Kidney capillary endothelial cell (primary cell): ENCODE measurements around the gene FAM120A.

Experiments
- DNase-seq: peaks from one replicate; pipeline ENCODE4 v3.0.0-alpha.2; 2018; ENCODE audit warnings: low spot score

FAM120A gene

DNA sequence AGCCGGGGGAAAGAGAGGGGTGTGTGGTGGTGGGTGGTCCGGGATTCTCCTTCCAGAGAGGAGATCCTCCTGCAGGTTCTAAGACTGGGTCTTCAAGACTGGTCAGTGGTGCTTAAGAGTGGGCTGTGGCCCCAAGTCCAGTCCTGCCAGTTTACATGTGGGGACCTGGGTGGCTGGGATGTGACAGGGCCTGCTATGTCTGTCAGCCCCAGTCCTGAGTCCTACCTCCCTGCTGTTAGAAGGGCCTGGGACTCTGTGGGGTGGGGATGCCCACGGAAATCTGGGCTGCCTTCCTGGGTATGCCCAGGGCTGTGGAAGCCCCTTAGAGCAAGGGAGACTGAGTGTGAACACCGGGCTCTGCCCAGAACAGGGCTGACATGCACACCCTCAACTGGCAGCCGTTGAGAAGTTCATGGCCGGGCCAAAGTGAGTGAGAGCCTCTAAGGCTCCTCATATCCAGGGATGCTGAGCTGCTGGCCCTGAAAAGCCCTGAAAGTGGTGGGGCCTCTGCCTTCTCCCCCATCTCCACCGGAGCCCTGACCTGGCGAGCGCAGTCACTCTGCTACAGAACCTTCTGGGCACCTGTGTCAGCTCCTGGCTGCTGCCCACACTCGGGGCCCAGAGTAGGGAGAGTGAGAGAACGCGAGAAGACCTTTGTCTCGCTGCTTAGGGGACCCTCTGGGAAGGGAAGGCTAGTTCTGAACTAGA lies 126.6 kb downstream of the FAM120A start:
- DNase-seq: no peak

GRCh38 chr9:93578844-93579243 lies 127.4 kb downstream of the FAM120A start:
- no peak for DNase-seq

- DNase-seq: no peak
Measured at GRCh38 chr9:93579711-93580516, 128.4 kb downstream of the FAM120A start.

DNA sequence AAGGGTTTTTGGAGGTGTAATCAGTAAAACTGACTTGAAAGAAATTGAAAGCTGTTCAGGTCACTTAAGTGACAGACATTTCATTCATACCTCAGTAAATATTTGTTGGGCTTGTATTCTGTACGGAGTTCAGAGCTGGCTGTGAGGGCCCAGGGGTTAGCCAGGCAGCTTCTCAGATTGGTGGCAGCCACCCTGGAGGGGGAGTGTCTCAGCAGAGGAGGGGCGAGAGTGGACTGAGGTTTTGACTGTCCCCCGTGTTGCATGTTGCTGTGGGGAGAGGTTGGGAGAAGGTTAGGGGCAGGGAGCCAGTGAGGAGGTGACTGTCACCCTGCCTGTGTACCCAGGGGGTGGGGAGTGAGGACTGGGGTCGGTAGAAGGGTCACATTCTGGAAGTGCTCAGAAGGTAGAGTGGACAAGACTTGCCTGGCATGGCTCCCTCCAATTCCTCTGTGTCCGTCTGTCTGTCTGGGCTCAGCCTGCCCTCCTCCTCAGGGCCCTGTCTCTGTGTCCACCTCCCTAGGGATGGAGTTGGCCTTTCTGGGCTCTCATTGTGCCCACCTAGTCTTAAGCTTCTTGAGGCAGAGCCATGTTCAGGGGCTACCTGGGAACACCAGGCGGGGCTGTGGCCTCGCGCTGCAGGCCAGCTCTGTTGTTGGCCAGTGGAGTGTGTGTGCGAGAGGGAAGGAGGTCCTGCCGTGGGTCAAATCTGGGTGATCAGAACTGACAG lies 129.3 kb downstream of the FAM120A start:
- DNase-seq: no peak

DNA sequence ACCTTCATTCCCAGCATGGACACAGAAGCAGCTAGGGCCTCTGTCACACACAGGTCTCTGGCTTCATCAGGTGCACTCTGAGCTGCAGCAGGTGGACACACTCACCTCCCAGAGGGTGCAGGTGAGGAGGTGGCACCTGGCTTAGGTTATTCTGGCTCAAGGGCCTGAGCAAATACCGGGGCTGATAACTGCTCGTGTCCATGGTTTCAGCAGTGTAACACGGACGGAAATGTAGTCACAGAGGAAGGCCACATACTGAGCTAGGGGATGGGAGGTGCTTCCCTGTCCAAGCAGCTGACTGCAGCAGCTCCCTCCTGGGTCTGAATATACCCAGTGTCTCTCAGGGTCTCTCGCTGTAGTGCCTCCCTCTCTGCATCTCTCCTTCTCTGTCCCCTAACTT lies 130.6 kb downstream of the FAM120A start:
- no peak for DNase-seq

DNA sequence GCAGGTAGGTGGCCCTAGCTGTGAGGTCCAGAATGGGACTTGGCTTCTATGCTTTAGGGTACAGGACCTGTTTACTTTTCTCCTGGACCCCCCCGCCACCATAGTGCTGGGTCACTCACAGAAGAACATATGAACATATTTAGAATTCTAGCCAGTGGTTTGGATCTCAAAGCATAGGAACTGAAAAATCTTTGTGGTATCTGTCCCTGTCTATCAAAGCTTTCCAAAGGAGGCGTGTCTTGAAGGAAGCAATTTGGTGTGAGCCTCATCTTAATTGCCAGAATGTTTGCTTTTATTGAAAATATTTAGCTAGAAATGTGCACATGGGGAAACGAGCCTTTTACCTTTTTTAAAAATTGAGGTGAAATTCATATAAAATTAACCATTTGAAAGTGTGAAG lies 131.1 kb downstream of the FAM120A start:
- DNase-seq: no peak

DNA sequence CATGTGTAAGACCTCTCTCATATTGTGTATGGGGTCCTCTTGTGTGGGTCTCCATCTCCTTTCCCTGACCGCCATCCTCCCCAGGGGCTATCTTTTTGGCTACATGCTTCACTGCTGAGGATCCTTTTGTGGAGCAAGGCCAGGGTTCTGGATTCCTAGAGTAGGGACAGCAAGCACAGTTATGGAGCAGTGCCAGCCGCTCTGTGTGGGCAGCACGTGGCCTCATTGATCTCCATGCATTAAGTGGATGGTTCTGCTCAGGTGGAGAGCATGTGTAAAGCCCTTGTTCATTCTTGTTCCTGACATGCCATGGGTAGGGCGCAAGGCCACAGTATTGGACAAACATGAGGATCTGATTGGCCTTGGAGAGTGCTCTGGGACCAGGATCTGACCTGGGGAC lies 133.8 kb downstream of the FAM120A start:
- no peak for DNase-seq

DNA sequence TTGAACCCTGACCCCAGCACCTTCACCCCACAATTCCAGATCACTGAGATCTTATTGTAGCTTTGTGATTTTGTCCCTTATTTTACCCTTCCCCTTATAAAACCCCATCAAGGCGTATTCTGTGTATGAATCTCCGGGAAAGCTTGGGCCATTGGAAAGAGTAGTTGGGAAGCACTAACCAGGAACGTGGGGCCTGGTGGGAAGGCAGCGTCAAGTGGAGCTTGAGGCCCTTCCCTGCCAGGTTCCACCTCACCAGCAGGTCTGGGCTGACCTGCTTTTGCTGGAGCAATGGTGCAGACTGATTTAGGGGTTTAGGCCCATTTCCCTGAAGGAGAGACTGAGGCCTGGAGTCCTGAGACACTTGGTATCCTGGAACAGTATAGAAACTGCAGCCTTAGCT lies 134.2 kb downstream of the FAM120A start:
- DNase-seq: no peak

DNA sequence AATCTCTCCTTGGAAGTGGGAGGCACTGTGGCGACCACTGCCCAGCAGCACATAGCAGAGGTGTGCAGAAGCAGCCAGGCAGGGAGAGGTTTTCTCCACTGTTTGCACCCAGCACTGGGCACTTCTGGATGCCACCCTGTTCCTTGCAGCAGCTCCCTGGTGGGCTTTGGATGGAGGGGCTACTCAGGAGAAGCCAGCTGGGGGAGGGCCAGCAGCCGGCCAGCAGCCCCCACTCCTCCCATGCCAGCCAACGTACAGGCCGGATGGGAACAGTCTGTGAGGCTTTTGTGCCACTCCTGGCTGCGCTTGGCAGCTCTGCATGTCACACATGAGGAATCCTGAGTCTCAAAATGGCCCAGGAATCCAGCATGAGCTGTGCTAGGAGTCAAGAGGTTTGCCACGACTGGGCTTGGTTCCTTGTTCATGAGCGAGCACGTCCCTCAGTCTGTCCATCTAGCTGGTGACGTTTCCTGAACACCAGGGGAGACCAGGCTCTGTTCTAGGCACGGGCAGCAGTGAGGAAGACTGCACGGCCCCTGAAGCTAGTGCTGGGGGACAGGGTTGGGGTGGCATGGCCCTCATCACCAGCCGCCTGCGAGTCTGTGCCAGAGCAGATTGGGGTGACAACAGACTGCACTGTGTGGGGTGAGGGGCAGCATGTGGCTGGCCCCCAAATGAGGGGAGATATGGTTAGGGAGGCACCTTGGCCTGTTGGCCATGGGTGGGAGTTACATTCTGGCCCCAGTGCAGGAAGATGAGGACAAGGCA lies 135.0 kb downstream of the FAM120A start:
- DNase-seq: no peak

GRCh38 chr9:93587284-93587650 lies 135.8 kb downstream of the FAM120A start:
- DNase-seq: no peak

DNA sequence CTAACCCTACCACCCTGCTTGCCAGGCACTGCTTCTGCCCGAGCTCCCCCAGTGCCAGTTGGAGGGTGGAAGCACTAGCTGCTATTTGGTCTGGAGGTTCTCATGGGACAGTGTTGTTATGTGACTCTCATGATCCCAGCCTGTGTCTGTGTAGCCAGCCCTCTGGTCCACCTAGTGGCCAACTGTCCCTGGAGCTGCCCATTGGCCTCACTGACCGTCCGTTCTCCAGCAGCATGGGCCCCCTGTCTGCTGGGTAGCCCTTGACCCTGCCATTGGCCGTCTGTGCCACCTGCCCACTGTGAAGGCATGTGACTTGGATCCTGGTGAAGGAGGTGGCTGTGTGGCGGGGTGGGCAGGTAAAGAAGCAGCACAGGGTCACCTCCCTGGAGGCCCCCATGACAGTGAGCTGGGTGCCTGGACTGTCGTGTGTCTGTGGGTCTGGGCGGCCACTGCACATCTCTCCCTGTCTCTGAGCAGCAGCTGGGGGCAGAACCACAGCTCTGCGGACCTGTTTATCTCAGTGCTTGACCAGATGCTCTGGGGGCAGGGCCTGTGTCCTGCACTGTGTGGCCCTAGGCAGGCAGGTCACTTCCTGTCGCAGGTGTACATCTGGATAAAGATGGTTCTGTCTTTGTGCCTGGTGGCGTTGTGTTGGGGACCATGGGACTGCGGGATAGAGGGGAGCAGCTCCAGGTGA lies 136.3 kb downstream of the FAM120A start:
- DNase-seq: no peak

- no peak for DNase-seq
Measured at GRCh38 chr9:93588641-93589609, 137.4 kb downstream of the FAM120A start.

DNA sequence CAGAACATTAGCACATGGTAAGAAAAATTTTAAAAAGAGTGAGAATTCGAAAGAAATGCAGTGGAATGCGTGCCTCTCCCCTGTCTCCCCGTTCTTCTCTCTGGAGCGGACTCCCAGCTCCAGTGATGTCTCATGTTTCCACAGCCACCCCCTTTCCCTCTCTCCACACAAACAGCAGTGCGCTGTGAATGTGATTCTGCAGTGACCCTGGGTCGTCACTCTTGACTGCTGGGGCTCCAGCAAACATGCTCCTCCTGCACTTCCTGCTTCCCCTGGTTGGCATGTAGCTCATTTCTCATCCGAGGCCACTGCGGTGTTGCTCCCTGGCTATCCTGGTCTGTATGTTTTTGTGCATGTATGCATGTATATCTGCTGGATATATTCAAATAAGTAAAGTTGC lies 138.2 kb downstream of the FAM120A start:
- DNase-seq: no peak

- no peak for DNase-seq
Measured at GRCh38 chr9:93590609-93591234, 139.2 kb downstream of the FAM120A start.

DNA sequence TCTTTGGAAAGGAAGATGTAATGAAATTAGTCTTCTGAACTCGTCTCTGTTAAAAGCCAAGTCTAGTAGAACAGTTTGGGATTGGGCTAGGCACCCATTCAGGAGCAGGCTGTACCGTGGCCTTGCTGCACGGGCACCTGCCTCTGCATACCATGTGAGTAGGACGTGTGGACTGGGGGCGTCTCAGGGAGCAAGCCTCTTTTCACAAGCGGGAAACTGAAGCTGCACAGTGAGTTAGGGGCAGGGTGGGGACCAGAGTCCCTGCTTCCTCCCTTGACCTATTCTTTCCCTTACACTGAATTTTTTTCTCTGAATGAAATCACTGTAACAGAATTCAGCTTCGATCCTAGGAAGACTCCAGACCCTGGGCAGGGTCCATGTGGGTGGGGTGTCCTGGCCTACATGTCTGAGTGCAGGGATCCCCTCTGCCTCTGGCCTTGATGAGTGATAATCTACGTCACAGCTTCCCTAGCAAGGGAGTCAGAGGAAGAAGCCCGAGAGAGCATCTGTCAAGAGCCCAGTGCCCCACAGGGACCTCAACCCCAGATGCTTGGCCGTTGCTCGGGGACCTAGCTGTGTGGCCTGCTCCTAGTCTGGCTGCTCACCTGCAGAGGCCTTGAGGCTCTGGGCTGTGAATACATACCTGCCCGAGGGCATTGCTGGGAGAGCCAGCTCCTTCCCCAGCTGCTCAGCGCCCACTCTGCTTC lies 140.0 kb downstream of the FAM120A start:
- DNase-seq: no peak

DNA sequence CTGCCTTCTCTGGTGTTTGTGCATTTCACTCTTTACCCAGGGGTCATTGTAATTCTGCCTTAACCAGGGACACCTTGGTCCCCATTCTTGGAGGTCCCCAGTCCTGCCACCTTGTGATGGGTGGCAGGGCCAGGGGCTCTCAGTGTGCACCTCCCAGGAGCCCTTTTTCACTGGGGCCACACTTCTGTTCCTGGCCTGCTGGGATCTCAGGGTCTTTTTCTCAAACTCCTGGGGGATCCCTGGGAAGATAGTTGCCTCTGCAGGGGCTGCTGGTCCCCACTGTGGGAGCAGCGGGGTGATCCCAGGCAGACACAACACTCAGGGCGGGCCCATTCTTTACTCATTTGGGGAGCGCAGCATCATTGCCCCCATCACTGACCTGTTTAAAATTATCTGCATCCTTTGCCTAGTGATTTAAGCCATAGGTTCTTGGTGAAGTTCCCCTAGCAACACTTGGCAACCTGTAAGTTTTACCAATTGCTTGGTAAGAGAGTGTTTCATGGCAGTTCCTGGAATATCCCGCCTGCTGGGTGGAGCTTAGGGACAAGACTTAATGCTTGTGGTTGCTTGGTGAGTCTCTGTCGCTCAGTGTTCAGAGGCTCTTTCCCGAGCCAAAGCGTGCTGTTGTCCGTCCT lies 140.6 kb downstream of the FAM120A start:
- no peak for DNase-seq

GRCh38 chr9:93592643-93593021 lies 141.1 kb downstream of the FAM120A start:
- DNase-seq: no peak

GRCh38 chr9:93593144-93593658 lies 141.7 kb downstream of the FAM120A start:
- DNase-seq: no peak
